NCI-H1092 treated with DMSO at 0.1 percent for 48 hours (cell line): ENCODE measurements around the gene PUSL1.
A peak's percentile ranks its signal among the peaks of the same experiment; 100 is the strongest.

Source experiments
- DNase-seq: peaks from one replicate; lab custom pipeline; 2025; lab: John Stamatoyannopoulos, UW

Gene PUSL1

DNA sequence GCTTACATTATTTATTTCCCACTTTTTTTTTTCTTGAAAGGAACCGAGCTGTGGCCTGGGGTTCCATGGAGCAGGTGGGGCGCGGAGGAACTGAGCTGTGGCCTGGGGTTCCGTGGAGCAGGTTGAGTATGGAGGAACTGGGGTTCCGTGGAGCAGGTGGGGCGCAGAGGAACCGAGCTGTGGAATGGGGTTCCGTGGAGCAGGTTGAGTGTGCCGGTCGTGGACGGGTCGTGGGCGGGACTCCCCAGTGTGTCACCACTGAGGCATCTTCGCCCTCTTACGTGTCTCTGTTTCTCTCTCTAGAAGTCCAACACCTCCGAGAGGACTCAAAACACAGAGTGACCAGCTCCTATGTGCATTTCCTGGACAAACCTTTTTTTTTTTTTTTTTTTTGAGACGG is 29.4 kb upstream of the PUSL1 start:
- no peak for DNase-seq

DNA sequence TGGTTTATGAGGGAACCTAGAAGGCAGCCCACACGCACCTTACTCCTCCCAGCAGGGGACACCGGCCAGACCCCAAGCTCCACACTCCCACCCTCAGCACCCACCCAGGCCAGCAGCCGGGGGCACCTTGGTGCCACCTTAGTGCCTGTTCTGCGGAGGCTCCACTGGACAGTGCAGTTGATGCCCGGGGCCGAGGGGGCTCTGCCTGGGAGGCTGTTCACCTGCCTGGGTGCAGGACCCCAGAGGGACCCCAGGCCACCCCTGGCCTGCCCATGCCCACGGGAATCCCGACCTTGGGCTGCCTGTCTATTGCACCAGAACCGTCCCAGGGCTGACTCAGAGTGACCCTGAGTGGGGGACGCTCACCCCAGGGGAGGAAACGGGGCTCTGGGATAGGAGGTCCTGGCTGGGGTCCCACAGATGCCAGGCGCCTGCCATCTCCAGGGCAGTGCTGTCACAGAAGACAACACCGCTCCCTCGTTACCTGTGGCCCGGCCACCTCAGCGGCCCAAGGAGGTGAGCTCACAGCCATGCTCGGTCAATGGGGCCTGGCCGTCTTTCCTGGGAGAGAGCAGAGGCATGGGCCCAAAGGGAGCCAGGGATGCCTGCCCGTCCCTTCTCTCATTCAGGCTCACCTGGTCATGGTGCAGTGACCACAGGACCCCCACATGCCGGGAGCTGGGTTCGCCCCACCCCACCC is 27.5 kb upstream of the PUSL1 start:
- no peak for DNase-seq

DNA sequence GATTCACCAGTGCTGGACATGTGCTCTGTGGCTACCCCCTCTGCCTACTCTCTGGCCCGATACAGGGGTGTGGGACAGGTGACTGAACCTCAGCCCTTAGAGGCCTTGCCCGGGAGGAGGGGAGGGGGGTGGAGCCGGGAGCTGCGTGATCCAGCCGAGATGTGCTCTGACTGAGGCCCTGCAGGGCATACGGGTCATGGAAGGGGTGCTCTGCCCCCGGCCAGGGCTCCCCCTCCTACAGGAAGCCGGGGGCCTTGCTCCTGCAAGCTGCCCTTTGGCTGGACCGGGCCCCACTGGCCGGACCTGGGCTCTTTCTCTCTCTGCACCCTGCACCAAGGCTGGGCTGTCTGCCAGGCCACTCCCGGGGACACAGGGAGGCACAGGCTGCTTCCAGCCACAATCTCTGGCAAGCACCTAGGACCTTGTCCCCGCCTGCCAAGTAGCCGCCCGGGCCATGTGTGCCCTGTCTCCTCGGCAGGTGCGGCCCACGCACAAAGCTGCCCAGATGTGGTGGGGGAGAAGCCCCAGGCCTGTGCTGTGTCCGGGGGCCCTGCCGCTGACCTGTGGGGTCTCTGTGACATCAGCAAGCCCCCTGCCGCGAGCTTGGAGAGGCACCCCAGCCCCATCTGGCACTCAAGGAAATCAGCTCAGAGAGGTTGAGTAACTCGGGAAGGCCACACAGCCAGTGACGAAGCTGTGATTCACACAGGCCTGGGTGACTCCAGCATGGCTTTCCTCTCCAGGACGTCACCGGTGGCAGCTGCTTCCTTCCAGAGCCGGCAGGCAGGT is 26.7 kb upstream of the PUSL1 start:
- DNase-seq, result peak; percentile 22

DNA sequence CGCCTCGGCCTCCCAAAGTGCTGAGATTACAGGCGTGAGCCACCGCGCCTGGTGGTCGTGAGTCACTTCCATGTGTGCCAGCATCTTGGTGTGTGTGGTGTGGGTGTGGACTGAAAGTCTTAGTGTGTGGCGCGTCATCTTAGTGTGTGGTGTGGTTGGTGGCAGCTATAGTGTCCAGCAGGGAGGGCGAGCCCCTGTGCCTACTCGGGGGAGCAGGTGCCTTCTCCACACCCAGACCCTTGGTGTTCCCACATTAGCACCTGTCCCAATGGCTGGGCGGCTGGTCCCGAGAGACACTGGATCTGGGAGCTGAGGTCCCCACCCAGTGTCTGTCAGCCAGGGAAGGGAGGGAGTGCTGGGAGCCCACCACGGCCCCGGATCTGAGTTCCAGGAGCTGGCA is 25.4 kb upstream of the PUSL1 start:
- no peak for DNase-seq

DNA sequence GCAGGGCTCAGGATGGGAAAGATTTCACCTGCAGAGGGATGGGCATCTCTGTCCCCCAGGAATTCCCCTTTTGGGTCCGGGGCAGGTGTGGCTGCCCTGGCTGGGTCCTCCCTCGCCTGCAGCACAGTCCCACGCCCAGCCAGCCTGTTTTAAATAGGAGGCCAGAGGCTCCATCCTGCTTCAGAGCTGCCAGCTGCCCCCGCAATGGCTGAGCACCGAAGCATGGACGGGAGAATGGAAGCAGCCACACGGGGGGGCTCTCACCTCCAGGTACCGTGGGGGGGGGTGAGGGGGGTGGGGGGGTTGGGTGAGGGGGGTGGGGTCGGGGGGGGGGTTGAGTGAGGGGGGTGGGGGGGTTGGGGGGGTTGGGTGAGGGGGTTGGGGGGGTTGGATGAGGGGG is 24.6 kb upstream of the PUSL1 start:
- DNase-seq, result no peak

DNA sequence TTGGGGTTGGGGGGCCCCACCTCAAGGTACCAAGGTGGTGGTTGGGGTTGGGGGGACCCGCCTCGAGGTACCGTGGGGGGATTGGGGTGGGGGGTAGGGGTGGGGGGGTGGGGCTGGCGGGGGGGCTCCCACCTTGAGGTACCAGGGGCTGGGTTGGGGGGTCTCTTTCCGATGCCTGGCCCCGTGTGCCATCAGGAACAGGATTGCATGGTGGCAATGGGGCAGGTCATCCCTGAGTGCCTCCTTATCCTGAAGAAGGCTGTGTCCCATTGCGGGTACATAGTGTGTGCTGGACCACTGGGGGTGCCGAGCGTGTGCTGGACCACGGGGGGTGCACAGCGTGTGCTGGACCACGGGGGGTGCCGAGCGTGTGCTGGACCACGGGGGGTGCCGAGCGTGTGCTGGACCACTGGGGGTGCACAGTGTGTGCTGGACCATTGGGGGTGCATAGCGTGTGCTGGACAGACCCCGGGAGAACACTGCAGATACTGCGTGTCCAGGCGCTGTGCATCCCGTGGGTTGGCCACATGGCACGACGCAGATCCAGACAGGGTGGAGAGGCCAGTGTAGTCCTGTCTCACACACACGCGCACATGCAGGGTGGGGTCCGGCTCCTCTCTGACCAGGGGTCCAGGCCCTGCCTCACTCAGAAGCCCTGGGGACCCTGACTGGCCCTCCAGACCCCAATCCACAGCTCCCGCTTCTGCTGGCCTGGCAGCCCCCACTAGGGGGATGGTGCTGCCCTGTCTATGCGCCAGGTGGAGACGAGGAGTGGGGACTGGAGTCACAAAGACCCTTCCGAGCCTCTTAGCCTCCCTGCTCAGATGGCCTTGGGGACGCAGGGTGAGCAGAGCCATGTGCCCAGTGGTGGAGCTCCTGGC is 23.9 kb upstream of the PUSL1 start:
- DNase-seq, result no peak

DNA sequence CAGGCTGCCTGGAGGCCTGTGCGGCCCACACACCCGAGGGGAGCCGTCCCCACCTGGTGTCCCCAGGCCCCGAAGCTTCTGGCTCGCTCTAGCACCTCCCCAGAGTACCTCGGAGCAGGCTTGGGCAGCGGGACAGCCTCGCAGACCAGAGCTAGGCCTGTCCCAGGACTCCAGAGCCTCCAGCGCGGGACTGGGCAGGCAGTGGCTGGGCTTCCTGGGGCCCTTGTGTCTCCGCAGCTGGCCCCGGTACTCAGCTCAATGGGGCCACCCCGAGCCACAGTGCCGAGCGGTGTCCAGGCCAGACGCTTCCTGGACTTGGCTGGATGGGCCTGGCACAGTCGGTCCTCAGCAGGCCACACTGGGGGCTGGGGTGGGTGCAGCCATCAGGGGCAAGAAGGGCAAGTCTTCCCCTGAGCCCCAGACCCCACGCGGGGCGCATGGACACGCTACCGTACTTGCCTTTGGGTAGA is 23.3 kb upstream of the PUSL1 start:
- no peak for DNase-seq

DNA sequence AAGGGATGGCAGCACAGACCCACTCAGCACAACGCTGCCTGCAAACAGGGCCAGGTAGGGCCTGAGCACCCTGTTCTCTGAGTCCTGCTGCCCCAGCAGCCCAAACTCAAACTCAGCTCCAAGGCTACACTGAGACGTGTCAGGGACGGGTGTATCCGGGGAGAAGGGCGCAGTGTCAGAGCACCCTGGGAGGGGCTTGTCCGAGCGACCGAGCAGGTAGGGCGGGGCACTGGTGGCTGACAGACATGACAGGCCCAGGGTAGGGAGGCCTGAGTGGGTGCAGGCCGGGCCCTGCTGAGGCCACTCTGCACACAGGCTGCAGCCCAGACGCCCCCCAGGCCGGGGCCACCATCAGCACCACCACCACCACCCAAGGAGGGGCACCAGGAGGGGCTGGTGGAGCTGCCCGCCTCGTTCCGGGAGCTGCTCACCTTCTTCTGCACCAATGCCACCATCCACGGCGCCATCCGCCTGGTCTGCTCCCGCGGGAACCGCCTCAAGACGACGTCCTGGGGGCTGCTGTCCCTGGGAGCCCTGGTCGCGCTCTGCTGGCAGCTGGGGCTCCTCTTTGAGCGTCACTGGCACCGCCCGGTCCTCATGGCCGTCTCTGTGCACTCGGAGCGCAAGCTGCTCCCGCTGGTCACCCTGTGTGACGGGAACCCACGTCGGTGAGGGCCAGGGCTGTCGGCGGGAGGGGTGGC is 22.6 kb upstream of the PUSL1 start:
- no peak for DNase-seq

DNA sequence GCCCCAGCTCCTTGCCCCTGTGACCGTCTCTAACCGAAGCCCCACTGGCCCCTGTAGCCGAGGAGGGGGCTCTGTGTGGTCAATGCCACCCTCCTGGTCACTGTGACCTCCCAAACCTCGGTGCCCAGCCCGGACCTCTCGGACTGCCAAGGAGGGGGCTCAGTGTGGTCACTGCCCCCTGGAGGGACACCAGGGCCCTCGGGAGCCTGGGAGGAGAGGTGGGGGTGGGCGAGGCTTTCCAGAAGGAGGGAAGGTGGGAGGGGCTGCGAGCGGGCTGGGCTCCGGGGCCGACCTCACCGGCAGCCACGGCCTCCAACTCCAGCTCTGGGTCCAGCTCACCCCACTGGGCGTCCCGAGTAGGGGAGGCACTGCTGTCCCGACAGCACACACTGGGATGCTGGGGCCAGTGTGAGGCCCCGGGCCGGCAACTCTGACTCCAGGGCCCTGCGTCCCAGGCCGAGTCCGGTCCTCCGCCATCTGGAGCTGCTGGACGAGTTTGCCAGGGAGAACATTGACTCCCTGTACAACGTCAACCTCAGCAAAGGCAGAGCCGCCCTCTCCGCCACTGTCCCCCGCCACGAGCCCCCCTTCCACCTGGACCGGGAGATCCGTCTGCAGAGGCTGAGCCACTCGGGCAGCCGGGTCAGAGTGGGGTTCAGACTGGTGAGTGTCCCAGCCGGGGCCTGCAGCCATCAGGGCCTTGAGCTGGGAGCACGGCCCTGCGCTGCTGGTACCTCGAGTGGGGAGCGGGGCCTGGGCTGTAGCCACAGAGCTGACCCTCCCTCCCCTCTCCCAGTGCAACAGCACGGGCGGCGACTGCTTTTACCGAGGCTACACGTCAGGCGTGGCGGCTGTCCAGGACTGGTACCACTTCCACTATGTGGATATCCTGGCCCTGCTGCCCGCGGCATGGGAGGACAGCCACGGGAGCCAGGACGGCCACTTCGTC is 21.8 kb upstream of the PUSL1 start:
- DNase-seq, result no peak

DNA sequence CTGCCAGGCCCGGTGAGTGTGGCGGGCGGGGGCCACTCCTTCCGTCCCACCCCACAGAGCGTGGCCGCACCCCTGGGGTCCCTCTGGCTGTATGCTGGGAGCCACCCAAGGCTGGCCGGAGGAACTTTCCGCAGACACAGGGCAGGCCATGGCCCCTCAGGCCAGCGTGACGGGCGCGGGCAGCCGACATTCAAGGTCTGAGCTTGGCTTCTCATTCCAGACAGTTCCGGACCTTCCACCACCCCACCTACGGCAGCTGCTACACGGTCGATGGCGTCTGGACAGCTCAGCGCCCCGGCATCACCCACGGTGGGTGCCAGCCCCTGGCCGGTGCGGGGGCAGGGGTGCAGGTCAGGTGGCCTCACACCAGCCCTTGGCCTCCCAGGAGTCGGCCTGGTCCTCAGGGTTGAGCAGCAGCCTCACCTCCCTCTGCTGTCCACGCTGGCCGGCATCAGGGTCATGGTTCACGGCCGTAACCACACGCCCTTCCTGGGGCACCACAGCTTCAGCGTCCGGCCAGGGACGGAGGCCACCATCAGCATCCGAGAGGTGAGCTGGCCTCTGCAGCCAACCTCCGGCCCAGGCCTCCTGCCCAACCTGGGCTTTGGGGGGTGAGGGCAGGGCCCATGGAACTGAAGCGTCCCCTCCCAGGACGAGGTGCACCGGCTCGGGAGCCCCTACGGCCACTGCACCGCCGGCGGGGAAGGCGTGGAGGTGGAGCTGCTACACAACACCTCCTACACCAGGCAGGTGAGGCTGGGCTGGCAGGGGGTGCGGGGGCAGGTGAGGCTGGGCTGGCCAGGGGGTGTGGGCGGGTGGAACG is 20.9 kb upstream of the PUSL1 start:
- DNase-seq, result no peak

DNA sequence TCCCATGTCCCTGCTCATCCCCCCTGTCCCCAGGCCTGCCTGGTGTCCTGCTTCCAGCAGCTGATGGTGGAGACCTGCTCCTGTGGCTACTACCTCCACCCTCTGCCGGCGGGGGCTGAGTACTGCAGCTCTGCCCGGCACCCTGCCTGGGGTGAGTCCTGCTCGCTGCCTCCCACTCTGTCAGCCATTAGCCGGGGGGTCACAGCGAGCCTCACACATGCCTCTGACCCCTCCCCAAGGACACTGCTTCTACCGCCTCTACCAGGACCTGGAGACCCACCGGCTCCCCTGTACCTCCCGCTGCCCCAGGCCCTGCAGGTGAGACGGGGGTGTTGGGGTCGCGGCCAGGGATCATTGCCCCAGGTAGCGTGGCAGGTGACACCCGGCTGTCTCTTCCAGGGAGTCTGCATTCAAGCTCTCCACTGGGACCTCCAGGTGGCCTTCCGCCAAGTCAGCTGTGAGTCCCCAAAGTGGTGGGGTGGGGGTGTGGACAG is 18.1 kb upstream of the PUSL1 start:
- no peak for DNase-seq

DNA sequence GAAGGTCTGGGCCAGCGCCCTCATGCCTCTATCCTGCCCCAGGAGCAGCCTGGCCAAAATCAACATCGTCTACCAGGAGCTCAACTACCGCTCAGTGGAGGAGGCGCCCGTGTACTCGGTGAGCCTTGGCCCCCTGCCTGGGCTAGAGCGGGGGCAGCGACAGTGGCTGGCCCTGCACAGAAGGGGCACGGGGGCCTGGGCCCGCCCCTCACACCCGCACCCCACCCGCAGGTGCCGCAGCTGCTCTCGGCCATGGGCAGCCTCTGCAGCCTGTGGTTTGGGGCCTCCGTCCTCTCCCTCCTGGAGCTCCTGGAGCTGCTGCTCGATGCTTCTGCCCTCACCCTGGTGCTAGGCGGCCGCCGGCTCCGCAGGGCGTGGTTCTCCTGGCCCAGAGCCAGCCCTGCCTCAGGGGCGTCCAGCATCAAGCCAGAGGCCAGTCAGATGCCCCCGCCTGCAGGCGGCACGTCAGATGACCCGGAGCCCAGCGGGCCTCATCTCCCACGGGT is 17.3 kb upstream of the PUSL1 start:
- DNase-seq, result no peak

DNA sequence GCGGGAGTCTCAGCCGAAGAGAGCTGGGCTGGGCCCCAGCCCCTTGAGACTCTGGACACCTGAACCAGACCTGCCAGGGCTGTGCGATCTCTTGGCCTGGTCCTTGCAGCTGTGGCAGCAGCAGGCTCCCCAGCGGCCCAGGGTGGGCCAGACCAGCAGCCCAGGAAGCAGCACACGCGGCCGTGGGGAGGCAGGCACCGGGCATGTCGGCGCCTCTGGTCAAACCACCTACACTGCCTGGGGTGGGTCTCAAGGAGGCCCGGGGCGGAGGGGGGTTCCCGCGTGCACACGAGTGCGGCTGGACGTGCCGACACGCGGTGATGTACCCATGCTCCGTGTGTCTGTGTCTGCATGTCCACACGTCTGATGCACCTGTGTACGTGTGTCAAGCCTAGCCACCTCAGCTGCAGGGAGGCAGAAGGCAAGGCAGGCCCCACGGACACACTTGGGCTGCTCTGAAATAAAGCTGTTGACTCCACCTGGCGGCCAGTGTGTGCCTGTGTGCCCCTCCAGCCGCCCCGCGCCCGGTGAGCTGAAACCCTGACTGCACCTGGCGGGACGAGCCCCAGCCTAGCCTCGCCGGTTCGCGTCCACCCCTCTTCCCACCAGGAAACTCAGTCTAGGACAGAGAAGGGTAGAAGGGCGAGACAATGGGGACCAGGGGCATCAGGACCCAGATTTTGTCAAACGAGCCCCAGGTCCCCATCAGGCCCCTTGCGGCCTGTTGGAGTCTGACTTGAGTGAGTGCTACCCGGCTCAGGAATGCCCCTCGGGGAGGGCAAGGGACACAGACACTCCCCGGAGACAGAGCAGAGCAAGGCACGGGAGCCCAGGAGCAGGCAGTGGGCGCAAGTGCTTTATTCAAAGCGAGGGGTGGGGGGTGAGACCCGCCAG is 16.6 kb upstream of the PUSL1 start:
- DNase-seq, result peak; percentile 49

DNA sequence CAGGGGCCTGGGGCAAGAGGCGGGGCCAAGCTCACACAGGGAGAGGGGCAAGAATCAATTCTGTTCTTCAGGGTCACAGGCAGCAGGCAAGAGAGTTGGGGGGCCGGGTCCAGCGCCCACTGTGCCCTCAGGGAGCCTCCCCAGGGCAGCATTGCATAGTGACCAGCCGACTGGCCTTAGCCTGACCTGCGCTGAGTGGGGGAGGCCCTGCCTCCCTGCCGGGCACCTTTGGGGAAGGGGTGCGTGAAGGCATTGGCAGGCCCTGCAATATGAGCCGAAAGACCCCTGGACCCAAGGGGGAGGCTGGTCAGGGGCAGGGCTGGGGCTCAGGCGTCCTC is 16.0 kb upstream of the PUSL1 start:
- DNase-seq, result no peak

DNA sequence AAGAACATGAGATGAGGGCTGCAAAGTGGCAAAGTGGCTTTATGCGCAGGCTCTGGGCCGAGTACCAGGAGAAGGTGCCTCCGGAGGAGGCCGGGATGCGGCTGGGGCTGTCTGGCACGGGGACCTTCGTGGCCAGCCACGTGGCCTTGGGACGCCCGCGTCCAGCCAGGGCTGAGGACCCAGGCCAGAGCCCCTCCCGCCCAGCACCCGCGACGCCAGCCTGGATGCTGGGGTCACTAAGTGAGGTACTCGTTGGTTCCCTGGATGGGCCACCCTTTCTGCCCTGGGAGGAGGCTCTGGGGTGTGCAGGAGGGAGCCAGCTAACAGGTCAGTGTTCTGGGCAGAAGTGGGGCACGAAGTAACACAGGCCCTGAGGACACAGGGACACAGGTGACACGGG is 15.5 kb upstream of the PUSL1 start:
- no peak for DNase-seq

DNA sequence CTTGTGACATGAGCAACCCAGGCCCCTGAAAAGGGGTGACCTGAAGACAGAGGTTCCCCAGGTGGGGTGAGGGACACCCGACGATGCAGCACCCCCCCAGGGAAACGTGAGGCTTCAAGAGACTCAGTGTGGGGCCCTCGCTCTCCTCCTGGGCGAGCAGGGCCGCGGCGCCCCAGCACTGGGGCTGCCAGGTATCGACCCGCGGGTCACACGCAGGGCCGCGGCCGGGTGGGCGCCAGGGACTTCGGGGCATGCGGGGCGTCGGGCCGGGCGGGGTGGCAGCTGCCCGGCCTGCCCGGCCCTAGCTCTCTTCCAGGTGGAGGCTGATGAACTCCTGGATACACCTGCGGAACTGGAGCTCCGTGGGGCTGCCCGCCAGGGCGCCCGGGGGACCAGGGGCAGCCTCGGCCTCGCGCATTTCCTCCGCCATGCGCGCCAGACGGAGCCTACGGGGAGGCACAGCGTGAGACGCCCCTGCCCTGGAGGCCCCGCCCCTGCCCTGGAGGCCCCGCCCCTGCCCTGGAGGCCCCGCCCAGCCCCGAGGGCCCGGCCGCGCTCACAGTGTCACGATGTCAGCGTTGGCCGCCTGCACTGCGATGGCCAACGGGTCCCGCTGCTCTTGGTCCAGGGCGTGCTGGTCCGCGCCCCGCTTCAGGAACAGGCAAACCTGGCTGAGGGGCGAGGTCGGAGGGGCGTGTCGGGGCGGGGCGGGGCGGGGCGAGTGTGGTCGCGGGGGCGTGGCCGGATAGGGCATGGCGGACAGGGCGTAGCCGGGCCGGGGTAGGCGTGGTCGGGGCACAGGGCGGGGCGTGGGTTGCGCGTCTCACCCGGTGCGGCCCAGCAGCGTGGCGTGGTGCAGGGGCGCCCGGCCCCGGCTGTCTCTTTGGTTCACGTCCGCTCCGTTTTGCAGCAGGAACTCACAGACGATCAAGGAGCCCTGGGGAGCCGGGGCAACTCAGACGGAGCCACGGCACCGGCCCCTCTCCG is 14.8 kb upstream of the PUSL1 start:
- no peak for DNase-seq

DNA sequence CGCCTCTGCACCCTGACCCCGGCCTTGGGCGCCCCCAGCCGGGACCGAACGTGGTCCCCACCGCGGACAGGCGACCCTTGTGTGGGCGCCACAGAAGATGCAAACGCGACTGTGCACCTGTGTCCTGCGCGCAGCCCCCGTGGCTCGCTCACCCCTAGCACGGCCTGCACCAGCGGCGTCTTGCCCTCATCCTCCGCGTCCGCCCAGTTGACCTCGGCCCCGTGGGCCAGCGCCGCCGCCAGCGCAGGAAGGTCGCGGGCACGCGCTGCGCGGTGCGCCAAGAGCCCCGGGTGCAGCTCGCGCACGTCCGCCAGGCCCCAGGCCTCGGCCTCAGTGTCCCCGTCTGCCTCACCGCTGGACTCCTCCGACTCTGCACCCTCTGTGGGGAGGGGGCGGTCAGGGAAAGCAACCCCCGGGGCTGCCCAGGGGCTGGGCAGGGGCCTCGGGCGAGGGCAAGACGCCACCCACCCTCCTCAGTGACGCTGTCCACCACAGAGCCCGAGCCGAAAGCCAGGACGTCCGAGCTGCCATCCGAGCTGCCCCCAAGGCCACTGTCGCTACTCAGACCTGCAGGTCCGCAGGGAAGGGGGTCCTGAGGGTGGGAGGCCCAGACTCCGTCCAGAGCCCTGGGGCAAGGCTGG is 14.0 kb upstream of the PUSL1 start:
- DNase-seq, result no peak
